OCI-LY7 (cell line): ENCODE data around the gene GLI3. TPM values are rescaled to one million over a fixed set of nuclear protein-coding genes. Genes with fewer than 3 reads are reported as not detected.

Source experiments
- BruUV-seq: library from RNA; stranded (reverse); fragments of 400-500 nt; replicated peaks from 2 replicates; lab custom pipeline; 2021; lab: Mats Ljungman, UMichigan
- CTCF ChIA-PET: fragments of 300-600 bp; sonication (Branson Sonifier 250); formaldehyde crosslinking; loops from one replicate; lab custom pipeline; 2022; ENCODE audit warnings: antibody characterized with exemption; ENCODE audit not compliant: unreplicated experiment; lab: Charles Lee
- POLR2A ChIA-PET: fragments of 300-600 bp; sonication (Branson Sonifier 250); formaldehyde crosslinking; loops from one replicate; lab custom pipeline; 2022; ENCODE audit warnings: antibody characterized with exemption; lab: Charles Lee
- DNase-seq: peaks from one replicate; pipeline ENCODE4 v3.0.0-alpha.2; 2015; ENCODE audit warnings: low spot score
- H2AFZ ChIP-seq: fragments of 200-600 bp; sonication (generic), shearing (Covaris generic); 2 replicates; pipeline ENCODE4 v1.6.1; 2014; ENCODE audit warnings: mild to moderate bottlenecking, antibody characterized with exemption, low read length, moderate library complexity
- H3K27ac ChIP-seq: fragments of 200-600 bp; sonication (generic); 2 replicates; pipeline ENCODE4 v1.5.1; 2014; ENCODE audit warnings: mixed run types, low read depth, mild to moderate bottlenecking, moderate library complexity, low read length, inconsistent platforms; ENCODE audit not compliant: poor library complexity, severe bottlenecking
- H3K36me3 ChIP-seq: fragments of 200-600 bp; sonication (generic); 2 replicates; pipeline ENCODE4 v1.6.1; 2014; ENCODE audit warnings: mild to moderate bottlenecking, antibody characterized with exemption, low read length, moderate library complexity, mixed read lengths; ENCODE audit not compliant: insufficient read depth
- H3K4me1 ChIP-seq: fragments of 200-600 bp; sonication (generic); 2 replicates; pipeline ENCODE4 v1.5.1; 2014; ENCODE audit warnings: mild to moderate bottlenecking, low read length; ENCODE audit not compliant: insufficient read depth, poor library complexity, severe bottlenecking
- H3K4me2 ChIP-seq: fragments of 200-600 bp; sonication (generic); 2 replicates; pipeline ENCODE4 v1.6.1; 2014; ENCODE audit warnings: mild to moderate bottlenecking, low read length
- H3K4me3 ChIP-seq: fragments of 200-600 bp; sonication (generic); 2 replicates; pipeline ENCODE4 v1.5.1; 2014; ENCODE audit warnings: mild to moderate bottlenecking, low read depth, low read length; ENCODE audit not compliant: poor library complexity, severe bottlenecking
- H3K79me2 ChIP-seq: fragments of 200-600 bp; sonication (generic); 2 replicates; pipeline ENCODE4 v1.6.1; 2016; ENCODE audit warnings: low read depth, mild to moderate bottlenecking, low read length, moderate library complexity, mixed read lengths; ENCODE audit not compliant: insufficient read depth
- H3K9me2 ChIP-seq: fragments of 200-600 bp; sonication (generic); 2 replicates; pipeline ENCODE4 v1.6.1; 2016; ENCODE audit warnings: mild to moderate bottlenecking, low read length, mixed read lengths; ENCODE audit not compliant: insufficient read depth
- H3K9me3 ChIP-seq: fragments of 200-600 bp; sonication (generic); 2 replicates; pipeline ENCODE4 v1.6.1; 2014; ENCODE audit warnings: mild to moderate bottlenecking, mixed run types, low read length, mixed read lengths
- H4K20me1 ChIP-seq: fragments of 200-600 bp; sonication (generic); 2 replicates; pipeline ENCODE4 v1.6.1; 2014; ENCODE audit warnings: mild to moderate bottlenecking, antibody characterized with exemption, low read length, moderate library complexity, mixed read lengths; ENCODE audit not compliant: insufficient read depth
- EZH2phosphoT487 ChIP-seq: fragments of 200-600 bp; sonication (generic); IDR thresholded peaks from 2 replicates; pipeline ENCODE4 v1.6.1; 2018; ENCODE audit warnings: low read depth, borderline replicate concordance, mild to moderate bottlenecking, mixed run types, antibody characterized with exemption, low read length, moderate library complexity, mixed read lengths
- intact Hi-C: fragments of 100-400 bp; cut with micrococcal nuclease; formaldehyde crosslinking; loops from one replicate; pipeline ENCODE4 v1.10.0; 2022; ENCODE audit not compliant: unreplicated experiment
- total RNA-seq, 2 experiments: library from RNA; depleted of rRNA in 1 of 2; stranded (reverse); fragments of >200 nt in 1 of 2; shearing (Covaris generic) in 1 of 2; gene quantifications; 2 replicates each; pipeline ENCODE4 v1.2.3, GENCODE V29; 2014 to 2022
- TF ChIP-seq, protein P1 (sequence below): fragments of 200-600 bp; sonication (generic); conservative IDR thresholded peaks from 2 replicates; pipeline ENCODE4 v1.5.1; 2014; ENCODE audit warnings: mild to moderate bottlenecking, antibody characterized with exemption, low read length, moderate library complexity, mixed read lengths

Gene GLI3
- total RNA-seq, 2 experiments from 2014 or later, result not detected

DNA sequence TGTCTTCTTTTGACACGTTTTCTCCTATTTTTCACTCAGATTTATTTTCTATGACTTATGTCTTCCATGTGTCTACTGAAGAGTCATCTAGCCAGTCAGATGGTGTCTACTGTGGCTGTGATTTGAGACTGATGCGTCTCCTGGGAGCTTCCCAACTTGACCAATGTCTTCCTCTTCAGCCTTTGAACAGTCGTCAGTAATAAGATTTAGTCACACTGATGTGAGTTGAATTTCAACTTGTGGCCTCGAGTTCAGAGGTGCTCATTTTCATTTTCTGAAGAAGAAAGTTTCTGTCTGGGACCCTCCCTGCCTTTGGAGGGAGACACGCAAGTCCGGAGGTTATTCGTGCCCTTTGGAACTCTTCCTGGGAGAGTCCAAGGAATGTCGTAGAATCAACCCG is 312.2 kb downstream of the GLI3 start:
- Histone ChIP-seq H2AFZ (no peak overlapping the region), H3K4me1 (no peaks in the 10 kb centered on the region), H3K9me2 (no peaks in the 10 kb centered on the region), H3K4me2 (no peak overlapping the region), H3K36me3 (no peaks in the 10 kb centered on the region), H4K20me1 (no peaks in the 10 kb centered on the region), H3K9me3 (no peaks in the 10 kb centered on the region), H3K79me2 (no peaks in the 10 kb centered on the region), H3K4me3 (no peak overlapping the region), H3K27ac (no peak overlapping the region)
- CTCF ChIA-PET, result no interaction called here
- TF ChIP-seq, protein P1, sequence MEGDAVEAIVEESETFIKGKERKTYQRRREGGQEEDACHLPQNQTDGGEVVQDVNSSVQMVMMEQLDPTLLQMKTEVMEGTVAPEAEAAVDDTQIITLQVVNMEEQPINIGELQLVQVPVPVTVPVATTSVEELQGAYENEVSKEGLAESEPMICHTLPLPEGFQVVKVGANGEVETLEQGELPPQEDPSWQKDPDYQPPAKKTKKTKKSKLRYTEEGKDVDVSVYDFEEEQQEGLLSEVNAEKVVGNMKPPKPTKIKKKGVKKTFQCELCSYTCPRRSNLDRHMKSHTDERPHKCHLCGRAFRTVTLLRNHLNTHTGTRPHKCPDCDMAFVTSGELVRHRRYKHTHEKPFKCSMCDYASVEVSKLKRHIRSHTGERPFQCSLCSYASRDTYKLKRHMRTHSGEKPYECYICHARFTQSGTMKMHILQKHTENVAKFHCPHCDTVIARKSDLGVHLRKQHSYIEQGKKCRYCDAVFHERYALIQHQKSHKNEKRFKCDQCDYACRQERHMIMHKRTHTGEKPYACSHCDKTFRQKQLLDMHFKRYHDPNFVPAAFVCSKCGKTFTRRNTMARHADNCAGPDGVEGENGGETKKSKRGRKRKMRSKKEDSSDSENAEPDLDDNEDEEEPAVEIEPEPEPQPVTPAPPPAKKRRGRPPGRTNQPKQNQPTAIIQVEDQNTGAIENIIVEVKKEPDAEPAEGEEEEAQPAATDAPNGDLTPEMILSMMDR, result no peak
- no peak for TF ChIP-seq EZH2phosphoT487
- BruUV-seq, result no TSS peak
- intact Hi-C loops, result no loop called here
- POLR2A ChIA-PET, result no interaction called here
- no peak for DNase-seq

DNA sequence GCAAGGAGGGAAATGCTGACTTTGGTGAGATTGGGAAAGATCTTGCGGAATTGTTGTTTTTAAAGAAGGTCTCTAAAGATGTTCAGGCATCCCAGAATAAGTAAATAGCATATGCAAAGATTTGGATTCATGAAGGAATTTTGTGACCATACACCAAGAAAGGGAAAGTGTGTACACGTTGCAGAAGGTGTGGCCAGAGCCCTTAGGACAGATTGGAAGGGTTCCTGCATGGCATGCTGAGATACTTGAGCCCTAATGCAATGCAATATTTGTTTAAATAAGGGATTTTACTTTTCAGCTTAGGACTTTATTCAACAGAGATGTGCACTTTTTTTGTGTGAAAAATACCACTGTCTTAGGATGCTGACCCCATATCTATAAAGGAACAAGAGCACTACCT is 314.6 kb downstream of the GLI3 start:
- Histone ChIP-seq H3K4me2 (no peak overlapping the region), H3K4me1 (no peaks in the 10 kb centered on the region), H3K9me3 (no peaks in the 10 kb centered on the region), H3K27ac (no peak overlapping the region), H3K36me3 (no peaks in the 10 kb centered on the region), H3K9me2 (no peaks in the 10 kb centered on the region), H3K4me3 (no peak overlapping the region), H3K79me2 (no peaks in the 10 kb centered on the region), H4K20me1 (no peaks in the 10 kb centered on the region), H2AFZ (no peak overlapping the region)
- ChIA-PET POLR2A (no interaction called here), CTCF (no interaction called here)
- BruUV-seq, result no TSS peak
- intact Hi-C loops, result no loop called here
- TF ChIP-seq, protein P1, result no peak
- no peak for TF ChIP-seq EZH2phosphoT487
- DNase-seq, result no peak

DNA sequence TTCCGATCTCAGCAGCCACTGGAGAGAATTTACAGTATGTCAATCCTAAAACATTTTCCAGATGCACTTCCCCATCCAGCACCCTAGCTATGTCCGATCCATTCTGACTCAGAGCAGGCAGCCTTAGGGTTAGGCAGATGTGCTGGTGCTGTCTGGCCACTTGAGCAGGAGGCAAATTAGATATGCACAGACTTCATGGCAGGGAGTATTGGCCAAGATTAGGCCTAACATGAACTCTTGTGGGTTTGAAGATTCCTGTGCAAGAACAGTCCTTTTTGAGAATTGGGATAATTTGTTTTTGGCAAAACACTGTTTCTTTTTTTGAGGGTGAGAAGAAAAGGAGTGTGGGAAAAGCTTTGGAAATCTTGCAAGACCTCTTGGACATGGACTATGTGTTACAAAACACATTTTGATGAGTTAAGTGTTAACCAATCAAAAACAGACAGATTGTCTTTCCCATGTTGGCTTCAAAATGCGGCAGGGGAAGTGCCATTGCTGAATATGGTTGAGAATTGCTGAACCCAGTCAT is 315.5 kb downstream of the GLI3 start:
- Histone ChIP-seq H4K20me1 (no peaks in the 10 kb centered on the region), H3K9me3 (no peaks in the 10 kb centered on the region), H3K4me1 (no peaks in the 10 kb centered on the region), H3K9me2 (no peaks in the 10 kb centered on the region), H3K4me2 (no peak overlapping the region), H2AFZ (no peak overlapping the region), H3K79me2 (no peaks in the 10 kb centered on the region), H3K4me3 (no peak overlapping the region), H3K27ac (no peak overlapping the region), H3K36me3 (no peaks in the 10 kb centered on the region)
- BruUV-seq, result no TSS peak
- DNase-seq, result no peak
- CTCF ChIA-PET, result no interaction called here
- intact Hi-C loops, result no loop called here
- TF ChIP-seq, protein P1, result no peak
- TF ChIP-seq EZH2phosphoT487, result no peak
- POLR2A ChIA-PET, result no interaction called here
